Sigmoid colon (tissue), 7 donors: ENCODE results near the gene TNFAIP2. TPM values are rescaled to one million over a fixed set of nuclear protein-coding genes. Genes with fewer than 3 reads are reported as not detected.

Source experiments
- DNase-seq: peaks from one replicate; pipeline ENCODE4 v3.0.0-alpha.2; 2019
- H3K27ac ChIP-seq, 4 donors: fragments of 200-600 bp; sonication (generic); one replicate each; pipeline ENCODE4 v1.5.1; 2016 to 2019; ENCODE audit warnings: mild to moderate bottlenecking in 1 of 4
- H3K27me3 ChIP-seq, 3 donors: fragments of 200-600 bp; sonication (generic); one replicate each; pipeline ENCODE4 v1.5.1; 2019; ENCODE audit warnings: mild to moderate bottlenecking in 1 of 3
- H3K36me3 ChIP-seq, 4 donors: fragments of 200-600 bp; sonication (generic); one replicate each; pipeline ENCODE4 v1.5.1; 2016 to 2019
- H3K4me1 ChIP-seq, 4 donors: fragments of 200-600 bp; sonication (generic); one replicate each; pipeline ENCODE4 v1.5.1; 2017 to 2019
- H3K4me3 ChIP-seq, 4 donors: fragments of 200-600 bp; sonication (generic); one replicate each; pipeline ENCODE4 v1.5.1; 2017 to 2019; ENCODE audit warnings: mild to moderate bottlenecking in 2 of 4, moderate library complexity in 1 of 4
- H3K9me3 ChIP-seq, 4 donors: fragments of 200-600 bp in 3 of 4; sonication (generic) in 3 of 4; one replicate each; pipeline versions ENCODE4 v1.5.1 to v1.6.1; 2013 to 2019
- EP300 ChIP-seq, 4 donors: sonication (generic); formaldehyde crosslinking; IDR thresholded peaks; one replicate each; pipeline ENCODE4 v1.6.1; 2017; ENCODE audit warnings: antibody characterized with exemption in 4 of 4
- POLR2A ChIP-seq, 2 donors: fragments of 450-650 bp; IDR thresholded peaks; one replicate each; pipeline ENCODE4 v1.6.1; 2016; ENCODE audit warnings: antibody characterized with exemption in 2 of 2, mild to moderate bottlenecking in 2 of 2, moderate library complexity in 2 of 2
- POLR2AphosphoS5 ChIP-seq, 4 donors: sonication (generic); formaldehyde crosslinking; IDR thresholded peaks; one replicate each; pipeline ENCODE4 v1.6.1; 2017; ENCODE audit warnings: antibody characterized with exemption in 4 of 4
- WGBS, 2 donors: extraction: QIAGEN DNeasy Blood & Tissue Kit; methylation state at CpG; one replicate each; pipeline ENCODE4 v1.1.7; 2013; 5-methylcytosine and 5-hydroxymethylcytosine counted together
- intact Hi-C: fragments of 100-400 bp; cut with DNase I; formaldehyde crosslinking; loops from one replicate; pipeline ENCODE4 v1.15.1; 2023
- polyA plus RNA-seq, 3 donors: library from polyadenylated mRNA; stranded (reverse); fragments of 200-250 nt; gene quantifications; one replicate each; pipeline ENCODE4 v1.2.3, GENCODE V29; 2013
- total RNA-seq, 4 donors: library from RNA; depleted of rRNA; stranded (reverse); fragments of >200 nt; gene quantifications; one replicate each; pipeline ENCODE4 v1.1.0, GENCODE V29; 2016
- TF ChIP-seq, protein P1 (sequence below), 4 experiments: fragments of 450-650 bp in 3 of 4; fragments of 200-600 bp in 1 of 4; IDR thresholded peaks; one replicate each; pipeline ENCODE4 v1.5.1; 2016 to 2019; ENCODE audit warnings: antibody characterized with exemption in 4 of 4, mild to moderate bottlenecking in 3 of 4, moderate library complexity in 2 of 4
- donor health status: healthy with polysubstance abuse.
- donor health status: Bipolar disorder and iron deficiency.
- donor health status: healthy.

The TNFAIP2 gene
- total and polyA plus RNA-seq, 7 donors = 11.8 to 68.0 (median 33.5) TPM

DNA sequence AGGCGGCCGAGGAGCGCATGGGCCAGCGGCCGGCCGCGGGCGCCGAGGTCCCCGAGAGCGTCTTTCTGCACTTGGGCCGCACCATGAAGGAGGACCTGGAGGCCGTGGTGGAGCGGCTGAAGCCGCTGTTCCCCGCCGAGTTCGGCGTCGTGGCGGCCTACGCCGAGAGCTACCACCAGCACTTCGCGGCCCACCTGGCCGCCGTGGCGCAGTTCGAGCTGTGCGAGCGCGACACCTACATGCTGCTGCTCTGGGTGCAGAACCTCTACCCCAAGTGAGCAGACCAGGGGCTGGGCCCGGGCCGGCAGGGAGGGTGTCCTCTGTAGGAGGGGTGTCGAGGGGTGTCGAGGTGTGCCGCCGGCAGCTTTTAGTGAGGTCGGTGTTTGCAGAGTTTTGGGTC is 4.1 kb downstream of the TNFAIP2 start:
- H3K27me3 ChIP-seq = peaks cover 0 to 15% (median 3%) of the 10 kb centered on the region in 3 donors
- H3K9me3 ChIP-seq = no peaks in the 10 kb centered on the region
- H3K27ac ChIP-seq = peak overlapping the region in 2 of 4 donors; percentile 1 to 19
- H3K36me3 ChIP-seq = peaks cover 0 to 13% (median 4%) of the 10 kb centered on the region in 4 donors
- DNase-seq = no peak
- intact Hi-C loops = loop anchor here (5.0 kb wide), 1 partner anchor 60 kb away; no protein-coding TSS in a partner anchor
- WGBS, 2 donors = 30 to 75% methylated on average over 39 of the region's 39 CpGs
- peak overlapping the region in 2 of 4 donors; percentile 28 to 45 for H3K4me3 ChIP-seq
- TF ChIP-seq EP300 (IDR thresholded peaks at IDR 0.05) (no peak), POLR2A (IDR thresholded peaks at IDR 0.05) (no peak), POLR2AphosphoS5 (IDR thresholded peaks at IDR 0.05) (no peak)
- TF ChIP-seq, protein P1, sequence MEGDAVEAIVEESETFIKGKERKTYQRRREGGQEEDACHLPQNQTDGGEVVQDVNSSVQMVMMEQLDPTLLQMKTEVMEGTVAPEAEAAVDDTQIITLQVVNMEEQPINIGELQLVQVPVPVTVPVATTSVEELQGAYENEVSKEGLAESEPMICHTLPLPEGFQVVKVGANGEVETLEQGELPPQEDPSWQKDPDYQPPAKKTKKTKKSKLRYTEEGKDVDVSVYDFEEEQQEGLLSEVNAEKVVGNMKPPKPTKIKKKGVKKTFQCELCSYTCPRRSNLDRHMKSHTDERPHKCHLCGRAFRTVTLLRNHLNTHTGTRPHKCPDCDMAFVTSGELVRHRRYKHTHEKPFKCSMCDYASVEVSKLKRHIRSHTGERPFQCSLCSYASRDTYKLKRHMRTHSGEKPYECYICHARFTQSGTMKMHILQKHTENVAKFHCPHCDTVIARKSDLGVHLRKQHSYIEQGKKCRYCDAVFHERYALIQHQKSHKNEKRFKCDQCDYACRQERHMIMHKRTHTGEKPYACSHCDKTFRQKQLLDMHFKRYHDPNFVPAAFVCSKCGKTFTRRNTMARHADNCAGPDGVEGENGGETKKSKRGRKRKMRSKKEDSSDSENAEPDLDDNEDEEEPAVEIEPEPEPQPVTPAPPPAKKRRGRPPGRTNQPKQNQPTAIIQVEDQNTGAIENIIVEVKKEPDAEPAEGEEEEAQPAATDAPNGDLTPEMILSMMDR (IDR thresholded peaks at IDR 0.05) = no peak
- H3K4me1 ChIP-seq = peaks cover 0 to 90% (median 74%) of the 10 kb centered on the region in 4 donors

DNA sequence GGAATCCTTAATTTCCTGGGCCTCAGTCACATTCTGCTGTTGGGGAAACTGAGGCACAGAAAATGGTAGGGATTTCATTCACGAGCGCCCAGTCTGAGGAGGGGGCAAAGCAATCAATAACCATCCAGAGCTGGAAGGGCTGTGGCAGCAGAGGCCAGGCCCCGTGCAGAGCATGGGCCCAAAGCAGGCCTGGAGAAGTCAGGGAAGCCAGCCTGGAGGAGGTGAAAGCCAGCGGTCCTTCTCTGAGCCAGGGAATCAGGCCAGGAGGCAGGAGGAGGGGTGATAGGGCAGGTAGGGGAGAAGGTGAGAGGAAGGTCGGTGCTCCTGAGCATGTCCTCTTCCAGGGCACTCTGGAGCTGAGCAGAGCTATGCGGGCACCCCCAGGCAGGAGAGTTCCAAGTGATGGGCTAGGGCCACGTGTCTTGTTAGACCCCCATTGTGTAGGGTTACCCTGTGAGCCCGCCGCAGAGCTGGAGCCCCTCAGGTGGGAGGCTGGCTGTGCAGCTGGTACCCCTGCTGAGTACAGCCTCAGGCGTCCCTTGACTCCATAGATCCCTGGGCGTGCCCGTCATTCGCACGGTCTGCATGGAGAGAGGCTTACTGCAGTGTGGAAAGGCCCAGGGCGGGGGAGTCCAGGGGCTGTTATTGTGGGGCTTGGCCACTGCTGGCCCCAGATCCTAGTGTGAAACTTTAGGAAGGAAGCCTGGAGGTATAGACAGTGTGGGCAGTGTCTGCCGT is 4.8 kb downstream of the TNFAIP2 start:
- peaks cover 0 to 90% (median 71%) of the 10 kb centered on the region in 4 donors for H3K4me1 ChIP-seq
- peaks cover 0 to 20% (median 4%) of the 10 kb centered on the region in 4 donors for H3K36me3 ChIP-seq
- no peak for DNase-seq
- intact Hi-C loops = loop anchor here (5.0 kb wide), 1 partner anchor 59 kb away; no protein-coding TSS in a partner anchor
- H3K27ac ChIP-seq = peak overlapping the region in 1 of 4 donors; percentile 27
- H3K4me3 ChIP-seq = no peak overlapping the region
- WGBS, 2 donors = 78 to 92% methylated on average over 16 of the region's 16 CpGs
- H3K27me3 ChIP-seq = peaks cover 0 to 8% (median 3%) of the 10 kb centered on the region in 3 donors
- TF ChIP-seq, protein P1 (IDR thresholded peaks at IDR 0.05) = no peak
- TF ChIP-seq POLR2AphosphoS5 (IDR thresholded peaks at IDR 0.05) = no peak
- no peak for TF ChIP-seq EP300 (IDR thresholded peaks at IDR 0.05)
- H3K9me3 ChIP-seq = no peaks in the 10 kb centered on the region

DNA sequence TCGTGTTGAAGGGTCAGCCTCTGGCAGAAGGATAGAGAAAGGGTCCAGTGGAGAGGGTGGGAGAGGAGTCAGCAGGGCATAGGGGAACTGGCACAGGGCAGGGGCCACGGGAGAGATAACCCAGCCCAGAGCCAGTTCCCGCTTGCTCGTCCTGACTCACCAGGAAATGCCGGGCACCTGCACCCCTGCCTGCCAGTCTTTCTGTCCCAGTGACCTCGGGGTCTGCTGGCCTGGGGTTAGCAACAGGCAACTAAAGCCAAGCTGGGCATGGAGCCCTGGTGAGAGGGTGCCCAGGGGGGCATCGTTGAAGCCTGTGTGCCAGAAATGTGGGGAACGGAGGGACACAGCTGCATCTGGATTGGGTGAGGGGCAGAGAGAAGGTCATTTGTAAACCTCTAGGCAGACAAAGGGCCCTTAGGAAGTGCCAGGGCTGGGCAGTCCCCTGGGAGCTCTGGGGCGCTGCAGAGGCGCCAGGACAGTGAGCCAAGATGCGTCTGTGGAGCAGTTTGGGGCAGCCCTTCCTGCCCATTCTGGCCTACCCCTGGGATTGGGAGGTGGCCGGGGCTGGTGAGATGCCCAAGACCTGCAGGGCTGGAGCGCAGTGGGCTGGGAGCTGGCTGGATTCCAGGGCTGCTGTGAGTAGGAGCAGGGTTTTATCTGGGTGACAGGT is 5.5 kb downstream of the TNFAIP2 start:
- WGBS, 2 donors = 52 to 77% methylated on average over 13 of the region's 13 CpGs
- Histone ChIP-seq H3K36me3 (peaks cover 0 to 27% (median 5%) of the 10 kb centered on the region in 4 donors), H3K4me3 (no peak overlapping the region), H3K9me3 (no peaks in the 10 kb centered on the region), H3K4me1 (peaks cover 0 to 85% (median 65%) of the 10 kb centered on the region in 4 donors), H3K27ac (peak overlapping the region in 2 of 4 donors; percentile 11 to 27), H3K27me3 (peaks cover 0 to 1% (median 0%) of the 10 kb centered on the region in 3 donors)
- no peak for DNase-seq
- intact Hi-C loops = loop anchor here (5.0 kb wide), 1 partner anchor 59 kb away; no protein-coding TSS in a partner anchor
- TF ChIP-seq POLR2AphosphoS5 (IDR thresholded peaks at IDR 0.05) (no peak), POLR2A (IDR thresholded peaks at IDR 0.05) (no peak), EP300 (IDR thresholded peaks at IDR 0.05) (no peak)
- TF ChIP-seq, protein P1 (IDR thresholded peaks at IDR 0.05) = no peak

DNA sequence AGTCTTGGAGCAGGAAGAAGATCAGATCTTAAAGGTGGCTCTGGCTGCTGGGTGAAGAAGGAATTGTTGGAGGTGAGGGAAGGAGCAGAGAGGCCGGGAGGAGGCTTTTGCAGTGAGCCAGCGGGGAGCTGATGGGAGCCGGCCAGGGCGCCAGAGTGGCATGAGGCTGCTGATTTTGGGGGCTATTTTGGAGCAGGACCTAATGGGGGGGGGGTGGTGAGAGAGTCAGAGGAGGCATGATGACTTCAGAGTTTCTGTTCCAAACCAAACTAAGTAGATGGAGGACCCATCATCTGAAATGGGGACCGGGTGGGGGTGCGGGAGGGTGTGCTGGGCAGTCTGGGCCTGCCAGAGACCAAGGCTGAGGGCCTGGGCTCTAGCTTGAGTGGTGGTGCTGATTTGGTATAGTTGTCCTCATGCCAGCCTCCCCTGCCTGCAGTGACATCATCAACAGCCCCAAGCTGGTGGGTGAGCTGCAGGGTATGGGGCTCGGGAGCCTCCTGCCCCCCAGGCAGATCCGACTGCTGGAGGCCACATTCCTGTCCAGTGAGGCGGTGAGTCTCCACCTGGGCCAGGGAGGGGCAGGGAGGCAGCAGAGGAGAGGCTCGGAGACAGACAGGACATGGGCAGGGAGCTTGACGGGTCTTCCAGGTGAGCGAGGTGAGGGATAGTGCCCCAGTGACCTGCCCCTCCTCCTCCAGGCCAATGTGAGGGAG is 6.2 kb downstream of the TNFAIP2 start:
- TF ChIP-seq POLR2A (IDR thresholded peaks at IDR 0.05) (no peak), EP300 (IDR thresholded peaks at IDR 0.05) (no peak), POLR2AphosphoS5 (IDR thresholded peaks at IDR 0.05) (no peak)
- TF ChIP-seq, protein P1 (IDR thresholded peaks at IDR 0.05) = no peak
- peaks cover 0 to 78% (median 58%) of the 10 kb centered on the region in 4 donors for H3K4me1 ChIP-seq
- no peak overlapping the region for H3K27ac ChIP-seq
- DNase-seq = no peak
- H3K9me3 ChIP-seq = no peaks in the 10 kb centered on the region
- WGBS, 2 donors = 88 to 92% methylated on average over 12 of the region's 12 CpGs
- intact Hi-C loops = loop anchor here (5.0 kb wide), 1 partner anchor 58 kb away; no protein-coding TSS in a partner anchor
- H3K36me3 ChIP-seq = peaks cover 0 to 34% (median 5%) of the 10 kb centered on the region in 4 donors
- no peak overlapping the region for H3K4me3 ChIP-seq
- no peaks in the 10 kb centered on the region for H3K27me3 ChIP-seq
